Ovary (tissue), 3 donors: ENCODE results near the gene CLASP1.

Experiments
- EP300 ChIP-seq: sonication (generic); formaldehyde crosslinking; IDR thresholded peaks from one replicate; pipeline ENCODE4 v1.6.1; 2017; ENCODE audit warnings: antibody characterized with exemption
- POLR2A ChIP-seq: fragments of 450-650 bp; IDR thresholded peaks from one replicate; pipeline ENCODE4 v1.6.1; 2017; ENCODE audit warnings: antibody characterized with exemption, mild to moderate bottlenecking, moderate library complexity
- TF ChIP-seq, protein P1 (sequence below), 3 donors: fragments of 450-650 bp in 2 of 3; fragments of 200-600 bp in 1 of 3; IDR thresholded peaks; one replicate each; pipeline versions ENCODE4 v1.5.1 to v1.8.0; 2016 to 2022; ENCODE audit warnings: antibody characterized with exemption in 3 of 3, mild to moderate bottlenecking in 1 of 3
- donor health status: DM: no; HTN: no; CAD: no.

DNA sequence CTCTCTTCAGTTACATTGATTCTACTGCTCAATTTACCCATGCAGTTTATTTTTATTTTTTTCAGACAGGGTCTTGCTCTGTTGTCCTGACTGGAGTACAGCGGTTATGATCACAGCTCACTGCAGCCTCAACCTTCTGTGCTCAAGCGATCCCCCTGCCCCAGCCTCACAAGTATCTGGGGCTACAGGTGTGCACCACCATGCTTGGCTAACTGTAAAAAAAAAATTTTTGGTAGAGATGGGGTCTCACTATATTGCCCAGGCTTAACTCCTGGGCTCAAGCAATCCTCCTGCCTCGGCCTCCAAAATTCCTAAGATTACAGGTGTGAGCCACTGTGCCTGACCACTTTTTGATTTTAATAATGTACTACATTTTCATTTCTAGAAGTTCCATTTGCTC is 212.3 kb downstream of the CLASP1 start:
- TF ChIP-seq, protein P1, sequence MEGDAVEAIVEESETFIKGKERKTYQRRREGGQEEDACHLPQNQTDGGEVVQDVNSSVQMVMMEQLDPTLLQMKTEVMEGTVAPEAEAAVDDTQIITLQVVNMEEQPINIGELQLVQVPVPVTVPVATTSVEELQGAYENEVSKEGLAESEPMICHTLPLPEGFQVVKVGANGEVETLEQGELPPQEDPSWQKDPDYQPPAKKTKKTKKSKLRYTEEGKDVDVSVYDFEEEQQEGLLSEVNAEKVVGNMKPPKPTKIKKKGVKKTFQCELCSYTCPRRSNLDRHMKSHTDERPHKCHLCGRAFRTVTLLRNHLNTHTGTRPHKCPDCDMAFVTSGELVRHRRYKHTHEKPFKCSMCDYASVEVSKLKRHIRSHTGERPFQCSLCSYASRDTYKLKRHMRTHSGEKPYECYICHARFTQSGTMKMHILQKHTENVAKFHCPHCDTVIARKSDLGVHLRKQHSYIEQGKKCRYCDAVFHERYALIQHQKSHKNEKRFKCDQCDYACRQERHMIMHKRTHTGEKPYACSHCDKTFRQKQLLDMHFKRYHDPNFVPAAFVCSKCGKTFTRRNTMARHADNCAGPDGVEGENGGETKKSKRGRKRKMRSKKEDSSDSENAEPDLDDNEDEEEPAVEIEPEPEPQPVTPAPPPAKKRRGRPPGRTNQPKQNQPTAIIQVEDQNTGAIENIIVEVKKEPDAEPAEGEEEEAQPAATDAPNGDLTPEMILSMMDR (IDR thresholded peaks at IDR 0.05), result no peak
- TF ChIP-seq POLR2A (no peak), EP300 (no peak)
